ENCODE measurements around the gene WDR64. TPM values are rescaled to one million over a fixed set of nuclear protein-coding genes. Genes with fewer than 3 reads are reported as not detected.

The WDR64 gene
- polyA plus RNA-seq, 4 donors = 0.23 to 0.42 (median 0.33) TPM

DNA sequence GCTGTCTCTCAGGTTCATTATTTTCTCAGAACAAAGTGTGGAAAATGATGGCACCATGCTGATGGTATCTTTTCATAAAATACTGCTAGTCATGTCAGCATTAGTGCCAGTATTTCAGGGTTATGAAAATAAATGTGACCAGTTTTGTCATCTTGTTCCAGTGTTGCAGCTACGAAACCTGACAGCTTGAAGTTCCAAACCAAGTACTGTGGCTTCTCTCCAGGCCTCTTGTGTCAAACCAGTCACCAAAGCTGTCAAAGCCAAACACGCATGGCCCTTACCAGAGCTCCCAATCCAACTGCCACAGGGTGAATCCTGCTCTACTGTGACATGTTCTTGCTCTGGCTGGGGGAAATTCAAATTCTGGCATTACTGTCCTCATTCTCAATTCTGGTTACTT lies 175.2 kb downstream of the WDR64 start:
- DNase-seq (ENCODE audit: low read depth in 4 of 4, low spot score in 3 of 4) = no peak

DNA sequence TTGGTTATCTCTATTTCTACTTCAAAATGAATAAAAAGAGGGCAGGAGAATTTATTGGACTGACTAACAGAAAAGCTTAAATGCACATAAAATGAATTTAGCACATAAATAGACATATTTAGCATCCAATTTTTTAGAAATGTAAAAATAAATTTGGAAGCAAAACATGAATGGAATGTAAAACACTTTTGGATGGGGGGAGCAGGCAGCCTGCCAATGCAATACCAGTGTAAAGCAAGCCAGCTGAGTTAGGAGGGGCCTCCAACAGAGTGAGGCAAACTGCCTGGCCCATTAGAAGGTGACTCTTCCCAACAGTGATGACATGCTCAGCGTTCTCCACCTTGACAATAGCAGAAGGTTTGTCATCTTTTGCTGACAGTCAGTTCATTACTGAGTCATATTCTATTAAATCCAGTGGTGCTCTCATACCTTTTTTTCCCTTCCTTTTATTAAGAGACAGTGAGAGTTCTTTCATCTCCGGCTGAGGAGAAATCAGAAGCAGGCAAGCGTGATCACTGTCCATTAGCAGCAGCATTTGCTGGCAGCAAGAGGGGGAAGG lies 176.5 kb downstream of the WDR64 start:
- no peak for DNase-seq (ENCODE audit: low read depth in 4 of 4, low spot score in 3 of 4)

- no peak for DNase-seq (ENCODE audit: low read depth in 4 of 4, low spot score in 3 of 4)
Observed at GRCh38 chr1:241829468-241829867, 177.4 kb downstream of the WDR64 start.

DNA sequence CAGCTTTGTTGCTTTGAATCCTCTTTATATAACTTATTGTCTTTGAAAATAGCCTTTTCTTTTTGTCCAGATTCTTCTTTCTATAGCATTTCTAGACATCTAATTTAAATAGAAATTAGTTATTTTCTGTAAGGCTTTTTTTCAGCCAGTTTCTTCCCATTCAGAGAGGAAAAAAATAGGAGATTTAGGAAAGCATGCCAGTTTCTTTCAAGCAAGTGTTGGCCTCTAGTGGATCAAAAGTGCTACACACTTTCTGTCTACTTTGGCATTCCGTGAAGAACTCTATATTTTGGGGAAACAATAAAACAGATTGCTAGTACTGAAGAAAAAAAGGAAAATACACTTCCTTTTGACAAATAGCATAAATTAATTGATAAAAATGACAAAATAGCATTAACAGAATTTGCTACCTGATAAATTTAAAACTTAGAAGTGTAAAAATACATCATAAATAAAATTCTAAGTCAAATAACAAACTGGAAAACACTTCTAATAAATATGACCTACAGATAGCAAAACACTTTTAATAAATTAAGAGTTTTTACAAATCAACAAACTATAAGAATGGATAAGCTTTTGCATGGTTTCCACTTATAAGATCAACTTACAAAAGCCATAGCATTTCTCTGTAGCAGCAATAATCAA lies 182.8 kb downstream of the WDR64 start:
- DNase-seq (ENCODE audit: low read depth in 4 of 4, low spot score in 3 of 4) = no peak

GRCh38 chr1:241836941-241837340 lies 184.9 kb downstream of the WDR64 start:
- no peak for DNase-seq (ENCODE audit: low read depth in 4 of 4, low spot score in 3 of 4)

GRCh38 chr1:241837416-241837815 lies 185.3 kb downstream of the WDR64 start:
- DNase-seq (ENCODE audit: low read depth in 4 of 4, low spot score in 3 of 4) = no peak

DNA sequence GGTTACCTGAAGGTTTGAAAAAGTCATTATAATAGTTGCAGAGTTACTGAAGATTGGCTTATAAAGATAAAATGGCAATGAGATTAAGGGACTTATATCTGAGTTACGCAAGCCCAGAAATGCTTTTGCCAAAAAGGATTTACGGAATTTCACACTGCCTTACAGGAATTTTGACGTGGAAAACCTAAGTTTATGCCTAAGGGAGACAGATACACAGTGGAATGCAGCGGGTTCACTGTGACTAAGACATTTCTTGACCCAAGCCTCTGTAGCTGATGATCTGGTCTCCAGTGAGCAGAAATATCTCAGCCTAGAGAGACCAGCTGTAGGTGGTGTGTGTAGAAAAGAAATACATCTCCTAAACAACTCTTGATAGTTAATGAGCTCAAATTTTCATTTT lies 185.8 kb downstream of the WDR64 start:
- DNase-seq (ENCODE audit: low read depth in 4 of 4, low spot score in 3 of 4) = no peak

- no peak for DNase-seq (ENCODE audit: low read depth in 4 of 4, low spot score in 3 of 4)
Observed at GRCh38 chr1:241838897-241839296, 186.8 kb downstream of the WDR64 start.

GRCh38 chr1:241839369-241839979 lies 187.4 kb downstream of the WDR64 start:
- no peak for DNase-seq (ENCODE audit: low read depth in 4 of 4, low spot score in 3 of 4)

GRCh38 chr1:241840164-241840563 lies 188.1 kb downstream of the WDR64 start:
- no peak for DNase-seq (ENCODE audit: low read depth in 4 of 4, low spot score in 3 of 4)

DNA sequence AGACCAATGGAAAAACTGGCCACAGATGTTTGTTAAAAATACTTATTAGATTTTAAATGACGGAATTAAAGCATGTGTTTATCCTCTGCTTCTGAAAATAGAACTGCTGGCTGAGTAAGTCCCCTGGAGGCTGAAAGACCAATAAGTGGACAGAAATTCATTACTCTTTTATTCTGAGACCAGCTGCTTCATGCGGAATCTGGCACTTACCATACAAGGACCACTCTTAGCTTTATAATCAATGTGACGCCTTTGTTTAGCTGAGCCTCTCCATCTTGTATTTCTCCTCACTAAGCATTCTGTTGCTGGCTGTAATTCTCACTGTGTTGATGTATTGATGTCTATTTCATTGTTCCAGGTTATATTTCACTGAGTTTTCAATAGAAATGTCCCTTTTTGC lies 189.6 kb downstream of the WDR64 start:
- no peak for DNase-seq (ENCODE audit: low read depth in 4 of 4, low spot score in 3 of 4)

GRCh38 chr1:241842565-241842964 lies 190.5 kb downstream of the WDR64 start:
- no peak for DNase-seq (ENCODE audit: low read depth in 4 of 4, low spot score in 3 of 4)

GRCh38 chr1:241844593-241844992 lies 192.5 kb downstream of the WDR64 start:
- no peak for DNase-seq (ENCODE audit: low read depth in 4 of 4, low spot score in 3 of 4)

- no peak for DNase-seq (ENCODE audit: low read depth in 4 of 4, low spot score in 3 of 4)
Observed at GRCh38 chr1:241846375-241846774, 194.3 kb downstream of the WDR64 start.

DNA sequence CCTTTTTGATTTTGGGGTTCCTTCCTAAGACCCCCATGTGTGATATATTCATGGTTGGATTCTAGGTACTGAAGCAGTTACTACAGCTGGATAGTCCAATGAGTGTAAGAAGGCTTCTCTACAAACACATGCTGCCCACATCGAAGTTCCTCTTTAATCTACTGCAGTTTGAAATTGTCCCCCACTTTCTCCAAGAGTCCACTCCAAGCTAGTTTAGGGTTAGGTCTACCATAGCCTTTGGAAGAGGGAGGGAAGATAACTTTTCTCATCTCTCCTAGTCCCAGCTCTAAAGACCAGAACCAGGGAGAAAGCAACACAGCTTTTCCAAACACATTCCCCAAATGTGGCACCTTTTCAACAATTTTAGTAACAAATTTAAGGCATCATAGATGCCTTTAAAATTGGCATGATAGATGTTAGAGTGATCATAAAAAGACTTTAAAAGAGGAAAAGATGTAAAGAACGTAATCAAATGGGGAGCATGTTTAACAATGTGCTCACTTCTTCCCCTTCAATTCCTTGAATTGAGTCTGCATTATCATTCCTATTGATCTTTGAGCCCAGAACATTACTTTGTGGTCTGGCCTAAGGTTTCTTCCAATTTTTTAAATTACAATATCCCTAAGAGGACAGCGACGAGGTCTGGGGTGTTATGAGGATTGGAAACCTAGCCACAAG lies 194.9 kb downstream of the WDR64 start:
- no peak for DNase-seq (ENCODE audit: low read depth in 4 of 4, low spot score in 3 of 4)

DNA sequence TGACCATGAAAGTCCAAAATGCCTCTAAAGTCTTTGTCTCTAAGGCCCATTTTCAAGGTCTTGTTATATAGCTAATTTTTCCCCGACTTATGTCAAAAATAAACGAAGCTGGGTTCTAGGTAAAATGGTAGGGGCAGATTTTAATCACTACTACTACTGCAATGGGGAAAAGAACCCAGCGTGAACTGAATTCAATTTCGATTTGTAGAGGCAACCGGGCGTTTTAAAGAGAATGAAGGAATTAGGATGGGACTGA lies 195.4 kb downstream of the WDR64 start:
- no peak for DNase-seq (ENCODE audit: low read depth in 4 of 4, low spot score in 3 of 4)

DNA sequence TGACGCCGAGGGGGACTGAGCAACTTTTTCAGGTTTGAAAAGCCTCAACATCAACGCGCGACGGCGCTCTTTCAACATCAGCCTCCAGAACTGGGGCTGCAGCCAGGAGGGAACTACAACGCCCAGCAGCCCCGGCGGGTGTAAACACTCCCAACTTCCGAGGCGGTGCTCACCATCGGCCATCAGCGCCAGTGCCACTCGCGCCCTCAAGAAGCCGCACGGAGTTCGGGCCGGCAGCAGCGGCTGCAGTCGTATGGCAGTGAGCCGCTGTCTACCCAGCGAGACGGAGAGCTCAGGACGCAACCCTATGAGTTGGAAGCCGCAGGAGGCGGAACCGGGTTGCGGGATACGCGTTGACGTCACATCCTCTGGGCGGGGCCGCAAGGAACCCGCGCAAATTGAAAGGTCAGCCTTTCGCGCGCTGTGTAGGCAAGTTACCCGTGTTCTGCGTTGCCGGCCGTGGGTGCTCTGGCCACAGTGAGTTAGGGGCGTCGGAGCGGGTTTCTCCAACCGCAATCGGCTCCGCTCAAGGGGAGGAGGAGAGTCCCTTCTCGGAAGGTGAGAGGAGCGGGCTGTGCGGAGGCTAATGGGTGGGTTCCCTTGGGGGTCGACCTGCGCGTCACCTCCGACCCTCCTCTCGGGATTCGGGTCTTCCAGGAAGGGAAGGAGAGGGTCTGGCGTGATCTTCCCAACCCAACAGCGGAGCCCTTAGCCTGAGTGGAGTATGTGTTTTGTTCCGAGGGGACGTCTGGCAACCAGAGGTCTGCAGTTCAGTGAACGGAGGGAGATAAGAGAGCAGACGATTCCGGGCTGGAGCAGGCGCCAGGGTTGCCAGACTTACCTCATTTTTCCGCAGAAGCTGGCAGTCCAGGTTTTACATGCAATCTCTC lies 196.0 kb downstream of the WDR64 start, which contains the start of gene EXO1:
Gene EXO1, plus strand, starts transcription at position 409 of the 890 bp plus-strand sequence. CDS start 2,222 bp downstream, outside the sequence.
- peak; percentile 82 to 88 (median 84) for DNase-seq (ENCODE audit: low read depth in 4 of 4, low spot score in 3 of 4)

GRCh38 chr1:241848686-241849344 lies 196.7 kb downstream of the WDR64 start:
- no peak for DNase-seq (ENCODE audit: low read depth in 4 of 4, low spot score in 3 of 4)

GRCh38 chr1:241849345-241849695 lies 197.2 kb downstream of the WDR64 start:
- DNase-seq (ENCODE audit: low read depth in 4 of 4, low spot score in 3 of 4) = no peak

All from left renal pelvis (tissue), 4 donors.